Measurements from ENCODE around the gene SART3.
"Not testable (repeated sequence)": the region's sequence is repeated elsewhere in the genome, so short reads cannot be mapped to it uniquely, and the experiment has no call there.

The SART3 gene

GRCh38 chr12:108566452-108566851, 5.5 kb upstream of the SART3 start:
- DNase-seq = no peak
- intact Hi-C loops (cut with DNase I) = no loop called here

DNA sequence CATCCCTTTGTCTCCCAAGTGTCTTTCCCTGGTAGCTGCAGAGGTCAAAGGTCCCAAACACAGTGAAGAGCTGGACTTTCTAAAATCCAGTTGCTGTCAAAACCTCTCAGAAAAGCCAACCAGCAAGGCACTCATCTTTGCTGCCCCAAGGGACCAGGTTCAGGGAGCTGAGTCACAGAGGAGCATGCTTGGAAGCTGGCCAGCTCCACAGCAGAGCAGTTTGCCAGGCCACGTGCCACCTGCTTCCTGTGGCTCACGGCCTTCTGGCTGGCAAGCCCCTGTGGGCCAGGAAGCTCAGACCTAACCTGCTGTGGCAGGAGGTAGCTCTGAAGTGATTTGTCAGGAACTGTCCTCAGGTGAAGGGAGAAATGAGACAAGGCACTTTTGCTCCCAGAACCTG, 5.0 kb upstream of the SART3 start:
- intact Hi-C loops (cut with DNase I) = loop anchor here (2.0 kb wide), 1 partner anchor 385 kb away; no protein-coding TSS in a partner anchor
- peak in 3 of 10 donors; percentile 40 to 90 (median 78) for DNase-seq

DNA sequence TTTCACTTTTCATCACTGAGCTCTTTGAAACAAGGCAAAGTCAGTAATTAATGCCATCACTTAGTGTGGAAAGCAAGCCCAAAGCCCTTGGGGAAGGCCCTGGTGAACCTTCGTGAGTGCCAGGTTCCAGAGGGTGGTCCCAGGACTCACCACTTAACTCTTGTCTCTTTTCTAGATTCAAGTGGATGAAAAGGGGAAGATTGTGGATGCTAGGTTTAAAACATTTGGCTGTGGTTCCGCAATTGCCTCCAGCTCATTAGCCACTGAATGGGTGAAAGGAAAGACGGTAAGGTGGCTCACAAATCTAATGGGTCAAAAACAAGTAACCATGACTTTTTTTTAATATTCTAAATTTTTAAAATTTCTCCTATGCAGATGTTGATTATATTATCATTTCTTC, 4.2 kb upstream of the SART3 start:
- intact Hi-C loops (cut with DNase I) = loop anchor here (2.0 kb wide), 1 partner anchor 386 kb away; no protein-coding TSS in a partner anchor
- no peak for DNase-seq

DNA sequence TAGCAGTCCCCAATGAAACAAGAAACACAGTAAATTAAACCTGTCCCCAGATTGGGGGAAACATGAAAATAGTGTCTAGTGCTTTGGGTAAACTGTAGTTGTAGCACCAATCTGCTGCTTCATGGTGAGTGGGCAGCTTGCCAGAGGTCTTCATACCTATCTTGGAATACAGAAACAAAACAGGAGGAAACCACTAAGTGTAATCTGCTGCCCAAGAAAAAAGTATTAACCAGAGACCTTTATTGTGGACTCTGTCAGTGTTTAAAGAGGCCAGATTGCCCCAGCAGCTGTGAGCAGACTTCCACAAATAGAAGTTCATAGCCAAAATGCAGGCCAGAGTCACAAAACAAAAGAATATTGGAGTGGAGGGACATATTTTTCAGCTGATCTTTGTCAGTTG, 3.8 kb upstream of the SART3 start:
- intact Hi-C loops (cut with DNase I) = loop anchor here (2.0 to 5.0 kb wide), 3 partner anchors 47 to 528 kb away; partner anchors contain the start of genes ALKBH2 and FICD
- no peak for DNase-seq

DNA sequence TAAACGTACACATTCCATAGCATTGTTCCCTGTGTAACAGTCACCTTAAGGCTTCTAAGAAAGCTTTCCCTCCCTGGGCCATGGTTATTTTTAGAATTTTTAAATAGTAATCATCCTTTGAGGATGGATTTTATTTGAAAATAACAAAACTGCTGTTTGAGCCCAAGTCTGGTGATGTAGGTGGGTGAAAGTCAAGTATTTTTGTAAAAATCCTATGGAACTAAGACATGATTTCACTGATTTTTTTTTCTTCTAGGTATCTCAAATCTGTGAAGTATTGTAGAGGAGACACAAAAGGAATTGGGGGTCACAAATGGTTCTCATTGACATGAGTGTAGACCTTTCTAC, 2.8 kb upstream of the SART3 start:
- DNase-seq = no peak
- intact Hi-C loops (cut with DNase I) = loop anchor here (1.0 to 5.0 kb wide), 5 partner anchors 46 to 529 kb away; partner anchors contain the start of genes ALKBH2 and FICD

GRCh38 chr12:108563136-108563803, 2.3 kb upstream of the SART3 start:
- DNase-seq = peak; percentile 63 to 97 (median 78)
- intact Hi-C loops (cut with DNase I) = loop anchor here (1.0 to 5.0 kb wide), 4 partner anchors 46 to 529 kb away; partner anchors contain the start of genes ALKBH2 and FICD

DNA sequence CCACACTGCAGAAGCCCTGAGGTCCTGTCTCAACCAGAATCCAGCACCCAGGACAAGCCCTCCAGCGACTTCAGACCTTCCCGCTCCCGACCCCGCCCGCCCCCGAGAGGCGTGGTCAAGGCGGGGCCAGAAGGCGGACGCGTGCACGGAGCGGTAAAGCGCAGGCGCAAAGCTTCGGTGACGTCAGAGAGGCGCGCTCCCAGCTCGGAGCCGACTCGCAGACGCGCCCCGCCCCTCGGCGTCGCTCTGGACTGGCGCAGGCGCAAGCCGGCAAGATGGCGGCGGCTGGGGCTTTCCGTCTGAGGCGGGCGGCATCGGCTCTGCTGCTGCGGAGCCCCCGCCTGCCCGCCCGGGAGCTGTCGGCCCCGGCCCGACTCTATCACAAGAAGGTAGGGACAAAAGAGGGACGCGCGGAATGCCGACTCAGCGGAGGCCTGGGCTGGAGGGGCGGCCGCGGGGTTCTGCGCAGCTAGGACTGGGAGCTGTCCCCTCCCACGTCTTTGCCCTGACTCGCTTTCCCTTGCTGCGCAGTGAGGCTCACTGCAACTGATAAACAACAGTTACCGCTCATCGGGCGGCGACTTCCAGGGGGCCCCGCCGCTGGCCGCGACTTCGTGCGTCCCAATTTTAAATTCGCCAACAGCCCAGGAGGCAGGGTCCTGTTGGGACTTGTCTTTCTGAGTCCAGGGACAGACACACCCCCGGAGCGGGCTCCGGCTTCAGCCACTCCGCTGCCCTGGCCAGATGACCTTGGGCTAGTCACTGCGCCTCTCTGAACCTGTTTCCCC, 1.6 kb upstream of the SART3 start, which contains the start of gene ISCU:
ISCU (plus strand) TSS at position 249 of the 788 bp plus-strand sequence; CDS start at position 276, 27 bp downstream.
- peak; percentile 96 to 100 (median 98) for DNase-seq
- intact Hi-C loops (cut with DNase I) = loop anchor here (1.0 to 5.0 kb wide), 4 partner anchors 45 to 530 kb away; partner anchors contain the start of genes ALKBH2 and FICD

GRCh38 chr12:108561852-108562347, 927 bp upstream of the SART3 start:
- intact Hi-C loops (cut with DNase I) = loop anchor here (2.0 to 5.0 kb wide), 3 partner anchors 45 to 530 kb away; partner anchors contain the start of genes ALKBH2 and FICD
- no peak for DNase-seq

DNA sequence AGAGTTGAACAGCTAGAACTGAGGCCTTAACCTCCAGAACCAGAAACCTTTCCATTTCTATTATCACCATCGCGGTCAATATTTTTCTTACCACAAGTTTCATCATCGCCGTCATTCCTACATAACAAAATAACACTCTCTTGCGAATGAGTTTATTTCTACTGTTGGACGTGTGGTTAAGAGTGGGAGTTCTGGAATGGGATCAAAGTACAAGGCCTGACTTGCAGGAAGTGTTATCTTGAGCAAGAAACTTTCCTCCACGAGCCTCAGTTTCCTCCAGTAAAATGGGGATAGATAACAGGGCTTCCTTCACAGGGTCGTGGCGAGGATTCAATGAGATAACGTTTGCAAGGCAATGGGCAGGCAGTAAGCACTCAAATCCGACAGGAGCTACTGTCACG, 652 bp downstream of the SART3 start:
- DNase-seq = no peak
- intact Hi-C loops (cut with DNase I) = loop anchor here (5.0 kb wide), 2 partner anchors 43 to 532 kb away; partner anchors contain the start of genes ALKBH2 and FICD

DNA sequence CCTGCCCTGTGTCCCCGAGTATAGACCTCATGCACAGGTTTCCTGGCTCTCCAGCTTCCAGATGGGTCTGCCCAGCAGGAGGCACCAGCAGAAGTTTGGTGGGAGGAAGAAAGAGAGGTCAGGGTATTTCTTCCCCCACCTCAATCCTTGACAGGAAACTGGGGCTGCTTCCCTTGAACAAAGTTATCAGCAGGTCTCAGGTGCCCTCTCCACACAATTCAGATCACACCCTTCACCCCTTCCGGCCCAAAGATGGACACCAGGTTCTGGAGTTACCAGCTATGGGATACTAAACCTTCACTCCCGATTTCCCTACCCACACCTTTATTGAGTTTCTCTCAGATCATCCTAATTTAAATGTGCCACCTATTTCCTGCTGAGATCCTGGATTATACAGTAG, 1.2 kb downstream of the SART3 start:
- DNase-seq = no peak
- intact Hi-C loops (cut with DNase I) = loop anchor here (5.0 kb wide), 2 partner anchors 42 to 533 kb away; partner anchors contain the start of genes ALKBH2 and FICD

DNA sequence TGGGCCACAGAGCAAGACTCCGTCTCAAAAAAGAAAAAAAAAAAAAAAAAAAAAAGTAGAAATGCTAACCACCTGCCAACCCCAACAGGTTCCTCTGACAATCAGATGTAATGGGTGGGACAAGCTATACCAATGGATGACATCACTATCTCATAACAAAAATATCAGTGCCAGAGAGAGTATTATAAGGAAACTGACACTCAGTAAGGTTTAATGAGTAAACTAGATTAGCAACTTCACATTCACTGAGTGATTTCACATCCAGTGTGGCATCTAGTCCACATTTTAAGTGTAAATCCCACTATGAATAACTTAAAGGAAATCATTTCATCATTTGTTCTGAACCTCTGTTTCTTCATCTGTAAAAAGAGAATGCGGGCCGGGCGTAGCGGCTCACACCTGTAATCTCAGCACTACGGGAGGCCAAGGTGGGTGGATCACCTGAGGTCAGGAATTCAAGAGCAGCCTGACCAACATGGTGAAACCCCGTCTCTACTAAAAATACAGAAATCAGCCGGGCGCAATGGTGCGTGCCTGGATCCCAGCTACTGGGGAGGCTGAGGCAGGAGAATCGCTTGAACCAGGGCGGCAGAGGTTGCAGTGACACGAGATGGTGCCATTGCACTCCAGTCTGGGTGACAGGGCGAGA, 1.8 kb downstream of the SART3 start:
- intact Hi-C loops (cut with DNase I) = no loop called here
- no peak for DNase-seq

DNA sequence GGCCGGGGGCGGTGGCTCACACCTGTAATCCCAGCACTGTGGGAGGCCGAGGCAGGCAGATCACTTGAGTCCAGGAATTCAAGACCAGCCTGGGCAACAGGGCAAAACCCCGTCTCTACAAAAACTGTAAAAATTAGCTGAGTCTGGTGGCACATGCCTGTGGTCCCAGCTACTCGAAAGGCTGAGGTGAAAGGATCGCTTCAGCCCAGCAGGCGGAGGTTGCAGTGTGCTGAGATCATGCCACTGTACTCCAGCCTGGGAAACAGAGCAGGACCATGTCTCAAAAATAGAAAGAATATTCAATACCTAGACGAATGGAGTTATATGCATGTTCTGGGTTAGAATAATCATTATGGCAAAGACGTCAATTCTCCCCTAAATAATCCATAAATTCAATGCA, 5.6 kb downstream of the SART3 start:
- intact Hi-C loops (cut with DNase I); DNase-seq: not testable (repeated sequence)

DNA sequence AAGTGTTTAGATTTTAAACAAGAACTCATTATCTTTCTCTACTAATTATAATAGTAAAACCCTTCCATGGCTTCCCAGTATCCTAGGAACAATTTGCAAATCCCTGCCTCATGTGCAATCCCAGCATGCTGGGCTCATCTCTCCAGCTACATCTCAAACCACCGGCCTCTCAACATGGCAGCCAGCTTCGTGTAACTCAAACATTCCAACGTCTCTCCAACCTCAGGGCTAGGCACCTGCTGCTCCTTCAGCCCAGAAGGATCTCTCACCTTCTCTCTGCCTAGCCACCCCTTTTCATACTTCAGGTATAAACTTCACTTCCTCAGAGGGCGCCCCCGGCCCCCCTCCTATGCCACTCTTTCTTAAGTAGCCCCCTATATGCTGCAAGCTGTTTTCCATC, 7.2 kb downstream of the SART3 start:
- intact Hi-C loops (cut with DNase I) = no loop called here
- no peak for DNase-seq

DNA sequence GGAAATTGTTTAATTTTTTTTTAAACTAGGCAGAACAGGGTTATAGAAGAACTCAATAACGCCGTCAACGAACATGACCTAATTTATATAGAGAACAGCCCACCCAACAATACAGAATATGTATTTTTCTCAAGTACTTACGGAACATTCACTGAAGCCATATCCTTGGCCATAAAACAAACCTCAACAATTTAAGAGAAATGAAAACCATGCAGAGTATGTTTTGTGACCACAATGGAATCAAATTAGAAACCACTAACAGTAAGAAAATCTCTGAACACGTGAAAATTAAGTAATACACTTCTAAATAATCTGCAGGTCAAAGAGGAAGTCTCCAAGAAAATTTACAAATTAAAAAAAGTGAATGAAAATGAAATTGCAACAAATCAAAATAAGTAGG, 9.4 kb downstream of the SART3 start:
- DNase-seq = no peak
- intact Hi-C loops (cut with DNase I) = no loop called here

GRCh38 chr12:108548954-108549521, 11.9 kb downstream of the SART3 start:
- intact Hi-C loops (cut with DNase I) = no loop called here
- DNase-seq = no peak

- peak in 1 of 10 donors; percentile 14 for DNase-seq
- intact Hi-C loops (cut with DNase I) = no loop called here
Observed at GRCh38 chr12:108547686-108548085, 13.3 kb downstream of the SART3 start.

DNA sequence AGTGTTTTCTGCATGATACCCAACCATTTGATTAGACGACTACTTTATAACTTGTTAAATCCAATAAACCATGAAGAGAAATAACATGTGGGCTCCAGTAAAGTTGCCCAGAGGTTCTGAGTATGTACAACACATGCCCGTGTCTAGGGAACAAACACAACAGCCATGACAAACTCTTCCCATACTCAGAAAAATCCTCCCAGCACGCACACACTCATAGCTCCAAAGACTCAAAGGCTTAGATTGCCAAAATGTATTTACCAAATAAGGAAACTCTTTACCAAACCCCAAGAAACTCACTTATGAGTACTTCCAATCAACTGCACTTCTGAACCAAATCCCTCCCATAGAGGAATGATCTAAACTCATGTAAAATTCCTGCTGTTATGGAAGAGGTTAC, 17.3 kb downstream of the SART3 start:
- intact Hi-C loops (cut with DNase I) = no loop called here
- DNase-seq = no peak

DNA sequence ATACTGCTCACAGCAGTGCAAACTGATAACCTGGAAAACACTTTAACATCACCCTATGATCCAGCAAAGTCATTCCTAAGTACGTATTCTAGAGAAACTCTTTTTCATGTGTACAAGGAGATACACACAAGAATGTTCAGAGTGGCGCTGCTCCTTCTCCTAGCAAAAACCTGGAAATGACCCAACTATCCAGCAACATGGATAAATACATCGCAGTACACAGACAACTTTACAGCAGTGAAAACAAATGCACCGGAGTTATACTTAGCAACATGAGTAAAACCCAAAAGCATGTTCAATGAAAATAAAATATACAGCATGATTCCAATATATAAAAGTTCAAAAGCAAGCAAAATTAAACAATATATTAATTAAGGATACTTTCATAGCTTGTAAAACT, 18.7 kb downstream of the SART3 start:
- DNase-seq = no peak

GRCh38 chr12:108538616-108539195, 22.3 kb downstream of the SART3 start:
- intact Hi-C loops (cut with DNase I) = no loop called here
- DNase-seq = peak in 1 of 10 donors; percentile 61

More for the DNA sequence above, 18.7 kb downstream of the SART3 start:
- intact Hi-C loops (cut with DNase I) = no loop called here

DNA sequence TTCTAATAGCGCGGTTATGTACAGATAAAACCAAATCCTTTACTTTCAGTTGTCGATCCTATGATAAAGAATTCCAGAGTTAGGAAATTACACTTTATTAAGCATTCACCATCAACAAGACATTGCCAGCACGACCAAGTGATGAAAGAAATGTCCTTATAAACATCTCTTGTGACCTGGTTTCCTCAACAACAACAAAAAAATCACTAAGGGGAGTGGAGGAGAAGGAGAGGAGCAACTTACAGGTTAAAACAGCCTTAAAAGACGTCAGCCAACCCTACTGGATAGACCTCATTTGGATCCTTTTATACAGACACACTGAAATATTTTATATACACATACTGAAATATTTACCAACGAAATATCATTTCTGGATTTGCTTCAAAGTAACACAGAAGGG, 22.8 kb downstream of the SART3 start:
- intact Hi-C loops (cut with DNase I) = no loop called here
- no peak for DNase-seq
